ENCODE data around the gene STAT2.

The STAT2 gene

GRCh38 chr12:56300644-56301464 lies 59.1 kb downstream of the STAT2 start:
- H3K4me1 ChIP-seq (ENCODE audit: insufficient read depth, low read length), result peaks cover 56% of the 10 kb centered on the region
- no peak for DNase-seq
- TF ChIP-seq EZH2 (IDR thresholded peaks at IDR 0.05; ENCODE audit: borderline replicate concordance, low read depth, low read length, severe bottlenecking) (no peak), CTCF (IDR thresholded peaks at IDR 0.05; ENCODE audit: borderline replicate concordance, extremely low read depth, low read length, poor library complexity, severe bottlenecking) (no peak)
- H3K27ac ChIP-seq (ENCODE audit: low read length), result peak overlapping the region; percentile 92
- peaks cover 59% of the 10 kb centered on the region for H3K79me2 ChIP-seq (ENCODE audit: insufficient read depth, low read length)
- H2AFZ ChIP-seq (ENCODE audit: low read depth, low read length), result peak overlapping the region; percentile 91
- peak; percentile 5 for ATAC-seq (ENCODE audit: insufficient read depth, low read depth)
- H3K4me3 ChIP-seq (ENCODE audit: low read depth in 1 of 2, low read length in 2 of 2), result peak overlapping the region; percentile 75 to 91
- H3K27me3 ChIP-seq (ENCODE audit: insufficient read depth, low read length, poor library complexity), result no peaks in the 10 kb centered on the region
- peaks cover 27% of the 10 kb centered on the region for H3K36me3 ChIP-seq (ENCODE audit: insufficient read depth, low read length)
- H3K9ac ChIP-seq (ENCODE audit: low read depth, low read length), result peak overlapping the region; percentile 84
- H3K4me2 ChIP-seq (ENCODE audit: insufficient read depth, low read length), result peak overlapping the region; percentile 80
- no peaks in the 10 kb centered on the region for H3K9me3 ChIP-seq (ENCODE audit: insufficient read depth, low read length, severe bottlenecking)
- peaks cover 23% of the 10 kb centered on the region; the same call in 1 of the 2 replicates for H4K20me1 ChIP-seq (ENCODE audit: insufficient read depth, low read length)

- Histone ChIP-seq H3K9me3 (ENCODE audit: insufficient read depth, low read length, severe bottlenecking) (no peaks in the 10 kb centered on the region), H2AFZ (ENCODE audit: low read depth, low read length) (peak within 1 kb of the TSS; percentile 91), H3K4me2 (ENCODE audit: insufficient read depth, low read length) (peak within 1 kb of the TSS; percentile 80), H4K20me1 (ENCODE audit: insufficient read depth, low read length) (peaks cover 23% of the 10 kb centered on the region; the same call in 1 of the 2 replicates), H3K27me3 (ENCODE audit: insufficient read depth, low read length, poor library complexity) (no peaks in the 10 kb centered on the region), H3K4me1 (ENCODE audit: insufficient read depth, low read length) (peaks cover 56% of the 10 kb centered on the region), H3K27ac (ENCODE audit: low read length) (peak within 1 kb of the TSS; percentile 92), H3K79me2 (ENCODE audit: insufficient read depth, low read length) (peaks cover 66% of the 10 kb centered on the region), H3K4me3 (ENCODE audit: low read depth in 1 of 2, low read length in 2 of 2) (peak within 1 kb of the TSS; percentile 75 to 91), H3K36me3 (ENCODE audit: insufficient read depth, low read length) (peaks cover 28% of the 10 kb centered on the region), H3K9ac (ENCODE audit: low read depth, low read length) (peak within 1 kb of the TSS; percentile 84)
- DNase-seq, result peak; percentile 99
- TF ChIP-seq EZH2 (IDR thresholded peaks at IDR 0.05; ENCODE audit: borderline replicate concordance, low read depth, low read length, severe bottlenecking) (no peak), CTCF (IDR thresholded peaks at IDR 0.05; ENCODE audit: borderline replicate concordance, extremely low read depth, low read length, poor library complexity, severe bottlenecking) (no peak)
- peak; percentile 94 for ATAC-seq (ENCODE audit: insufficient read depth, low read depth)
Measured at GRCh38 chr12:56299853-56300643, 59.9 kb downstream of the STAT2 start, which contains the start of gene CS. Gene CS, minus strand, starts transcription at chr12:56300330. Its CDS starts 129 bp downstream, at chr12:56300201.

GRCh38 chr12:56299308-56299852 lies 60.5 kb downstream of the STAT2 start:
- peak overlapping the region; percentile 75 to 91 for H3K4me3 ChIP-seq (ENCODE audit: low read depth in 1 of 2, low read length in 2 of 2)
- H3K9me3 ChIP-seq (ENCODE audit: insufficient read depth, low read length, severe bottlenecking), result no peaks in the 10 kb centered on the region
- TF ChIP-seq CTCF (IDR thresholded peaks at IDR 0.05; ENCODE audit: borderline replicate concordance, extremely low read depth, low read length, poor library complexity, severe bottlenecking) (no peak), EZH2 (IDR thresholded peaks at IDR 0.05; ENCODE audit: borderline replicate concordance, low read depth, low read length, severe bottlenecking) (no peak)
- peak overlapping the region; percentile 81 for H2AFZ ChIP-seq (ENCODE audit: low read depth, low read length)
- no peaks in the 10 kb centered on the region for H3K27me3 ChIP-seq (ENCODE audit: insufficient read depth, low read length, poor library complexity)
- peaks cover 31% of the 10 kb centered on the region for H3K36me3 ChIP-seq (ENCODE audit: insufficient read depth, low read length)
- H3K79me2 ChIP-seq (ENCODE audit: insufficient read depth, low read length), result peaks cover 73% of the 10 kb centered on the region
- peak overlapping the region; percentile 80 for H3K4me2 ChIP-seq (ENCODE audit: insufficient read depth, low read length)
- DNase-seq (no peak), ATAC-seq (ENCODE audit: insufficient read depth, low read depth) (no peak; the same call in 2 of the 3 replicates)
- H3K27ac ChIP-seq (ENCODE audit: low read length), result peak overlapping the region; percentile 69
- peaks cover 23% of the 10 kb centered on the region; the same call in 1 of the 2 replicates for H4K20me1 ChIP-seq (ENCODE audit: insufficient read depth, low read length)
- H3K9ac ChIP-seq (ENCODE audit: low read depth, low read length), result peak overlapping the region; percentile 84
- H3K4me1 ChIP-seq (ENCODE audit: insufficient read depth, low read length), result peaks cover 56% of the 10 kb centered on the region

Measured in DND-41 (cell line).